ENCODE measurements around the gene SOX13. TPM values are rescaled to one million over a fixed set of nuclear protein-coding genes. Genes with fewer than 3 reads are reported as not detected.
"Not testable (repeated sequence)": the region's sequence is repeated elsewhere in the genome, so short reads cannot be mapped to it uniquely, and the experiment has no call there.

SOX13 gene
- total RNA-seq, 2 donors from 2014 or later, result 1.9 to 3.9 TPM

DNA sequence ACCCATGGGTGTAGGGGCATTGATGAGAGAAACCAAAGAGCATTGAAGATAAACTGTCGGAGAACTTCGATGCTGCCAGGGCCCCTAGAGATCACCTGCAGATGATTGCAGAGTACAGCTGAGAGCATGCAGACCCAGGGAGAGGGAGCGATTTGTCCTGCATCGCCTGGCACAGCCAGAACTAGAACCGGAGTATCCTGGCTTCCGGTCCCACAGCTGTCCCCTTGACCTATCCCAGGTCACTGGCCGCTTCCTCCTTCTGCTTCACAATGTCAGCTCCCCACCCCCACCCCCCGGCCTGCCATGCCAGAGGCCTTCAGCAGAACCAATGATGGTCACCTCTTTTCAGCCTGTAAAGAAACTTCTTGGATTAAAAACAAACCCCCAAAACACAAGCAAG, 29.2 kb upstream of the SOX13 start:
- no peak overlapping the region for H3K4me3 Mint-ChIP-seq
- no peaks in the 10 kb centered on the region for H3K27me3 Mint-ChIP-seq (ENCODE audit: low read depth)
- H3K27ac Mint-ChIP-seq, result no peak overlapping the region
- H3K36me3 Mint-ChIP-seq (ENCODE audit: insufficient read depth in 2 of 2), result no peaks in the 10 kb centered on the region
- ATAC-seq (replicated peaks in 1 of 2) (no peak), DNase-seq (no peak)
- peaks cover 1 to 3% of the 10 kb centered on the region in 2 donors for H3K9me3 Mint-ChIP-seq
- H3K4me1 Mint-ChIP-seq (ENCODE audit: low read depth), result no peaks in the 10 kb centered on the region

DNA sequence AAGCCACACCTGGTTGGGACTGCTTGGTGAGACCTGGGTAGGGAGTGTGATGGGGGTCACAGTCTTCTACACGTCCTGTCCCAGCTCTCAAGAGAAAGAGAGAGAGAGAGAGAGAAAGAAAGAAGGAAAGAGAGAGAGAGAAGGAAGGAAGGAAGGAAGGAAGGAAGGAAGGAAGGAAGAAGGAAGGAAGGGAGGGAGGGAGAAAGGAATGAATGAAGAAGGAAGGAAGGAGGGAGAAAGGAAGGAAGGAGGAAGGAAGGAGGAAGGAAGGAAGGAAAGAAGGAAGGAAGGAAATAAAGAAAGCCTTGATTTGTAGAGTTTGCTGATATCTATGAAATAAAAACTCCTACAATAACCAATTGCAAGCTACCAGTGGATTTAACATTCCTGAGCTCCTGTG, 28.5 kb upstream of the SOX13 start:
- H3K4me1 Mint-ChIP-seq (ENCODE audit: low read depth), result no peaks in the 10 kb centered on the region

GRCh38 chr1:204045430-204045829, 27.5 kb upstream of the SOX13 start:
- no peaks in the 10 kb centered on the region for H3K36me3 Mint-ChIP-seq (ENCODE audit: insufficient read depth in 2 of 2)

More for the DNA sequence above, 28.5 kb upstream of the SOX13 start:
- DNase-seq, result no peak
- Mint-ChIP-seq H3K36me3 (ENCODE audit: insufficient read depth in 2 of 2) (no peaks in the 10 kb centered on the region), H3K9me3 (peaks cover 1 to 3% of the 10 kb centered on the region in 2 donors), H3K27me3 (ENCODE audit: low read depth) (no peaks in the 10 kb centered on the region), H3K4me3 (no peak overlapping the region), H3K27ac (no peak overlapping the region)
- no peak for ATAC-seq (replicated peaks in 1 of 2)

GRCh38 chr1:204046346-204046745, 26.6 kb upstream of the SOX13 start:
- Mint-ChIP-seq H3K9me3 (peaks cover 1 to 3% of the 10 kb centered on the region in 2 donors), H3K27ac (no peak overlapping the region), H3K4me3 (no peak overlapping the region), H3K36me3 (ENCODE audit: insufficient read depth in 2 of 2) (no peaks in the 10 kb centered on the region), H3K27me3 (ENCODE audit: low read depth) (no peaks in the 10 kb centered on the region), H3K4me1 (ENCODE audit: low read depth) (no peaks in the 10 kb centered on the region)
- no peak for ATAC-seq (replicated peaks in 1 of 2)
- no peak for DNase-seq

More at GRCh38 chr1:204045430-204045829, 27.5 kb upstream of the SOX13 start:
- no peak for DNase-seq
- no peak overlapping the region for H3K4me3 Mint-ChIP-seq
- H3K27me3 Mint-ChIP-seq (ENCODE audit: low read depth), result no peaks in the 10 kb centered on the region
- H3K4me1 Mint-ChIP-seq (ENCODE audit: low read depth), result no peaks in the 10 kb centered on the region
- ATAC-seq (replicated peaks in 1 of 2), result no peak
- H3K9me3 Mint-ChIP-seq, result peaks cover 1 to 3% of the 10 kb centered on the region in 2 donors
- no peak overlapping the region for H3K27ac Mint-ChIP-seq

DNA sequence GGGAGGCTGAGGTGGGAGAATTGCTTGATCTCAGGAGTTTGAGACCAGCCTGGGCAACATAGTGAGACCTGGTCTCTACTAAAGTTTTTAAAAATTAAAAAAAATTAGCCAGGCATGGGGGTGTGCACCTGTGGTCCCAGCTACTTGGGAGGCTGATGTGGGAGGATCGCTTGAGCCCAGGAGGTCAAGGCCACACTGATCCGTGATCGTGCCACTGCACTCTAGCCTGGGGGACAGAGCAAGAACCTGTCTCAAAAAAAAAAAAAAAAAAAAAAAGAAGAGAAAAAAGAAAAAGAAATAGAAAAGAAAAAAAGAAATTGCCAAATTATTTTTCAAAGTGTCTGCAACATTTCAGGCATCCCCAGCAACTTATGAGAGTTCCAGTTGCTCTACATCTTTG, 24.1 kb upstream of the SOX13 start:
- DNase-seq; H3K36me3 Mint-ChIP-seq (ENCODE audit: insufficient read depth in 2 of 2); H3K4me1 Mint-ChIP-seq (ENCODE audit: low read depth); ATAC-seq (replicated peaks in 1 of 2); H3K4me3 Mint-ChIP-seq; H3K9me3 Mint-ChIP-seq; H3K27ac Mint-ChIP-seq; H3K27me3 Mint-ChIP-seq (ENCODE audit: low read depth): not testable (repeated sequence)

DNA sequence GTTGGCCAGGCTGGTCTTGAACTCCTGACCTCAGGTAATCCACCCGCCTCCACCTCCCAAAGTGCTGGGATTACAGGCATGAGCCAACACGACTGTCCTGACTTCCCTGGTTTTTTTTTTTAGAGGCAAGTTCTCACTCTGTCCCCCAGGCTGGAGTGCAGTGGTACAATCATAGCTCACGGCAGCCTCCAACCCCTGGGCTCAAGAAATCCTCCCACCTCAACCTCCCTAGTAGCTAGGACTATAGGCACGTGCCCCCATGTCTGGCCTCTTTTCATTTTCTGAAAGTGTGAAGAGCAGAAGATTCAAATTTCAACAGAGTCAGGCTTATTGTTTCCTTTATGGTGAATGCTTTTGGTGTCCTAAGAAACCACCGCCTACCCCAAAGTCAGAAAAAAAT, 21.7 kb upstream of the SOX13 start:
- Mint-ChIP-seq H3K9me3 (no peaks in the 10 kb centered on the region), H3K36me3 (ENCODE audit: insufficient read depth in 2 of 2) (no peaks in the 10 kb centered on the region), H3K4me3 (no peak overlapping the region), H3K27ac (no peak overlapping the region), H3K27me3 (ENCODE audit: low read depth) (no peaks in the 10 kb centered on the region), H3K4me1 (ENCODE audit: low read depth) (no peaks in the 10 kb centered on the region)
- DNase-seq (no peak), ATAC-seq (replicated peaks in 1 of 2) (no peak)

DNA sequence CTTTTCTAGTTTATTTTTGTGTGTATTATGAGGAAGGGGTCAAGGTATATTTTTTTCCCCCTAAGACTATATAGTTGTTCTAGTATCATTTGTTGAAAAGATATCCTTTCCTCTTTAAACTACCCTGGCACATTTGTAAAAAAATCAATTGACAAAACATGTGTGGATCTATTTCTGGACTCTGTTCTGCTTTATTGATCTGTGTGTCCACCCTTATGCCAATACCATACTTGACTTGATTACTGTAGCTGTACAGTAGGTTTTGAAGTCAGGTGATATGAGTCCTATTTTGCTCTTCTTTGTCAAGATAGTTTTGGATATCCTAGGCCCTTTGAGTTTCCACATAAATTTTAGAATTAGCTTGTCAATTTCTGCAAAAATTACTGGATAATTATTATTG, 21.2 kb upstream of the SOX13 start:
- ATAC-seq (replicated peaks in 1 of 2) (no peak), DNase-seq (no peak)
- Mint-ChIP-seq H3K27me3 (ENCODE audit: low read depth) (no peaks in the 10 kb centered on the region), H3K4me1 (ENCODE audit: low read depth) (no peaks in the 10 kb centered on the region), H3K27ac (no peak overlapping the region), H3K9me3 (no peaks in the 10 kb centered on the region), H3K4me3 (no peak overlapping the region), H3K36me3 (ENCODE audit: insufficient read depth in 2 of 2) (no peaks in the 10 kb centered on the region)

DNA sequence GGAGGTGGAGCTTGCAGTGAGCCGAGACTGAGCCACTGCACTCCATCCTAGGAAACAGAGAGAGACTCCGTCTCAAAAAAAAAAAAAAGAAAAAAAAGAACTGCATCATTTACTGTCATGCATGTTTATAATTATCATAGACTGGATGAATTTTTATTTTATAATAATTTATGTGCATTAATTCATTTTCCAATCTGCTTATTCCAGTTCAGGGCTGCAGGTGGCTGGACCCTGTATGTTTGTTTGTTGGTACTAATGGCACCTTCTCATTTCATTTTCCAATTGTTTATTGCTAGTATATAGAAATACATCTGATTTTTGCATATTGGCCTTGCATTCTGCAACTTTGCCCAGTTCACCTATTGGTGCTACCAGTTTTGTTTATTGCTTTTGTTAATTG, 19.0 kb upstream of the SOX13 start:
- no peak overlapping the region for H3K27ac Mint-ChIP-seq
- peaks cover 8% of the 10 kb centered on the region for H3K4me1 Mint-ChIP-seq (ENCODE audit: low read depth)
- ATAC-seq (replicated peaks in 1 of 2) (no peak), DNase-seq (no peak)
- H3K4me3 Mint-ChIP-seq, result no peak overlapping the region
- H3K9me3 Mint-ChIP-seq, result no peaks in the 10 kb centered on the region
- no peaks in the 10 kb centered on the region for H3K27me3 Mint-ChIP-seq (ENCODE audit: low read depth)
- H3K36me3 Mint-ChIP-seq (ENCODE audit: insufficient read depth in 2 of 2), result no peaks in the 10 kb centered on the region

DNA sequence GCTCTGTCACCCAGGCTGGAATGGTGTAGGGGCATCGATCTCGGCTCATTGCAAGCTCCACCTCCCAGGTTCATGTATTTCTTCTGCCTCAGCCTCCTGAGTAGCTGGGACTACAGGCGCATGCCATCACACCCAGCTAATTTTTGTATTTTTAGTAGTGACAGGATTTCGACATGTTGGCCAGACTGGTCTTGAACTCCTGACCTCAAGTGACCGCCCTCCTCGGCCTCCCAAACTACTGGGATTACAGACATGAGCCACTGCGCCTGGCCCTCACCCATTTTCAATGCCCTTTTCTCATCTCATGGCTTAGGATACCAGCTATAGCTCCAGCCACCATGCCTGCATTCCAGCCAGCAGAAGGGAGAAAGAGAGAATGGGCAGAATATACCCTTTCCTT, 12.9 kb upstream of the SOX13 start:
- Mint-ChIP-seq H3K36me3 (ENCODE audit: insufficient read depth in 2 of 2) (no peaks in the 10 kb centered on the region), H3K4me1 (ENCODE audit: low read depth) (peaks cover 8% of the 10 kb centered on the region), H3K9me3 (no peaks in the 10 kb centered on the region), H3K27me3 (ENCODE audit: low read depth) (no peaks in the 10 kb centered on the region), H3K27ac (no peak overlapping the region), H3K4me3 (no peak overlapping the region)
- no peak for ATAC-seq (replicated peaks in 1 of 2)
- DNase-seq, result no peak

DNA sequence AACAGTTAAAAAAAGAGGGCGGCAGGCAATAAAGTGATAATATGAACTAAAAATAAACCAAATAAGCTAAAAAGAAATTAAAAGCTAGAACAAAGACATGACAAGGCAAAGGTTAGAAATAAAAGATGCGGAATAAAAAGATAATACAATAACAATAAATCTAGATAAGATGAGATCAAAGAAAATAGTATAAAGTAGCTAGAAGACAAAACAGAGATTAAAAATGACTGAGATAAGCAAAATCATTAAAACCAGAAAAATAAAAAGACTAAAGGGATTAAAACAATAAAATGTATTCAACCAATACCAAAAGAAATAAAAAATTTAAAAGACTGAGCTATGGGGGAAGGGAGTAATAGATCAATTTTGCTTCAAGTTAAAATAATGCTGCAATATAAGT, 10.8 kb upstream of the SOX13 start:
- Mint-ChIP-seq H3K4me3 (no peak overlapping the region), H3K4me1 (ENCODE audit: low read depth) (peaks cover 8% of the 10 kb centered on the region), H3K27ac (no peak overlapping the region), H3K36me3 (ENCODE audit: insufficient read depth in 2 of 2) (no peaks in the 10 kb centered on the region), H3K27me3 (ENCODE audit: low read depth) (no peaks in the 10 kb centered on the region), H3K9me3 (no peaks in the 10 kb centered on the region)
- DNase-seq (no peak), ATAC-seq (replicated peaks in 1 of 2) (no peak)

DNA sequence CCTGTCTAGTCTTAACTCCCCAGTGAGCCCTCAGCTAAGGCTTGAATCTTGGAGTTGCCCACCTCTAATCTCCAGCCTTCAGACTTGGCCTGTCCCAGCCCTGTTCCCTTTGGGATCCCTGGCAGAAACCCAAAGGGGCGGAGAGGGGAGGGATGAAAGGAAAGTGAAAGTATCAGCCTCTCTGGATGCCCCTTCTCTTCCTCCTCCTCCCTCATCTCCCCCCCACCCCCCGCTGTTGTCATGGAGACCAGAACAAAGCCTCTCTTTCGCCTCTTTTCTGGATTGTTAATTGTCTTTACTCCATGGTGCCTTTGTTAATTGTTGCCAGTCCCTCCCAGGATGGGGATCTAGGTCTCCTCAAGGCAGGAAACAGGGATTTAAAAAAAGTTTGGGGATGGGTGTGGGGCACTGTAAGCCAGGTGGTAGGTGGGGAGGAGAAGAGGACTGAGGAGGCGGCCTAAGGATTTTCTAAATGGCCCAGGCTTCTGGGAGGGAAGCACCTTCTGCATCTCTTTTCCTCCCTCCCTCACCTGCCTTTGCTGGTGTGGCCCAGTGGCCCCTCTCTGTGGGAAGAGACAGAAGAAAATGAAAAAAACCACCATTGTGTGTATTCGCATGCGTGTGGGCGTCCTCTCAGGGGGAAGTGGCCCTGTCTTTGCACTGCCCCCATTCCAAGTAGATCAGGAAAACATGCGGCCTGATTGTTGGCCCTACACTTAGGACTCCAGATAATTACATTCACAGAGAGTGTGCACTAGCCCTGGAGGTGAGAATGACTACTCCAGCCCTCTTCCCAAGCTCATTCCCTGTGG, 7.5 kb upstream of the SOX13 start:
- Mint-ChIP-seq H3K9me3 (no peaks in the 10 kb centered on the region), H3K27ac (no peak overlapping the region), H3K4me3 (no peak overlapping the region), H3K27me3 (ENCODE audit: low read depth) (no peaks in the 10 kb centered on the region), H3K36me3 (ENCODE audit: insufficient read depth in 2 of 2) (peaks cover 0 to 2% of the 10 kb centered on the region in 2 donors), H3K4me1 (ENCODE audit: low read depth) (no peaks in the 10 kb centered on the region)
- ATAC-seq (replicated peaks in 1 of 2) (no peak), DNase-seq (no peak)

DNA sequence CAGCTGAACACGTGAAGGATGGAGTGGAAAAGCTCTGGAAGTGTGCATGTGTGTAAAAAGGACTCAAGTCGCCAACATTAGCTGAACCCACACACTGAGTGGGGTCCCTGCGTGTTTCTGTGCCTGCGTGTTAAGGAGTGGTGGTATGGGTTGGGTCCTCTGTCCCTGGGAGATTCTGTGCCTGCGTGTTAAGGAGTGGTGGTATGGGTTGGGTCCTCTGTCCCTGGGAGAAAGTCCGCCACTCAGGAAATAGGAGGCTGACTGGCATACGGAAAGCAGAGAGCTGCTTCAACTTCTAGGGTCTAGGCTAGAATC, 7.0 kb upstream of the SOX13 start:
- DNase-seq, result no peak
- H3K27ac Mint-ChIP-seq, result no peak overlapping the region
- no peak for ATAC-seq (replicated peaks in 1 of 2)
- no peaks in the 10 kb centered on the region for H3K9me3 Mint-ChIP-seq
- H3K4me3 Mint-ChIP-seq, result no peak overlapping the region
- H3K4me1 Mint-ChIP-seq (ENCODE audit: low read depth), result no peaks in the 10 kb centered on the region
- H3K36me3 Mint-ChIP-seq (ENCODE audit: insufficient read depth in 2 of 2), result peaks cover 0 to 2% of the 10 kb centered on the region in 2 donors
- peaks cover 2% of the 10 kb centered on the region for H3K27me3 Mint-ChIP-seq (ENCODE audit: low read depth)

- Mint-ChIP-seq H3K4me3 (no peak overlapping the region), H3K27ac (no peak overlapping the region), H3K9me3 (no peaks in the 10 kb centered on the region), H3K36me3 (ENCODE audit: insufficient read depth in 2 of 2) (peaks cover 0 to 2% of the 10 kb centered on the region in 2 donors), H3K27me3 (ENCODE audit: low read depth) (peaks cover 21% of the 10 kb centered on the region), H3K4me1 (ENCODE audit: low read depth) (no peaks in the 10 kb centered on the region)
- ATAC-seq (replicated peaks in 1 of 2) (no peak), DNase-seq (no peak)
Measured at GRCh38 chr1:204067935-204068334, 5.0 kb upstream of the SOX13 start.

DNA sequence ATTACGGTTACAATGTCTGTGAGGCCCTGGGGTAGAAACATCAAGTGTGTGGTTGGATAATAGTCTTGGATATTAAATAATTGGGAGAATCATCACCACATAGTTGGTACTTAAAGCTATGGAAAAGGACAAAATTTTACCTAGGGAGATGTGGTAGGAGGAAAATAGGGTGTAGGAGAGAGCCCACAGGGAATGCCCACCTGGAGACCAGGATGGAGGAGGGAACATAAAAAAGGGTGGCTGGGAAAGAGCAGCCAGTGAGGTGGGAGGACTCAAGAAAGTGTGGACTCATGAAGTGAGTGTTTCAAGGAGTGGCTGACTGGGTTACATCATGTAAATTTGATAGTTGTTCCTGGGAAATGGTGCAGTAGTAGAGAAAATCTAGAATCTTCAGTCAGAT, 3.0 kb upstream of the SOX13 start:
- DNase-seq (no peak), ATAC-seq (replicated peaks in 1 of 2) (no peak)
- Mint-ChIP-seq H3K27me3 (ENCODE audit: low read depth) (peaks cover 37% of the 10 kb centered on the region), H3K4me1 (ENCODE audit: low read depth) (no peaks in the 10 kb centered on the region), H3K36me3 (ENCODE audit: insufficient read depth in 2 of 2) (peaks cover 0 to 2% of the 10 kb centered on the region in 2 donors), H3K4me3 (no peak overlapping the region), H3K9me3 (no peaks in the 10 kb centered on the region), H3K27ac (no peak overlapping the region)
